K562 (cell line): ENCODE data around the gene ACTL10.

Experiments
- CTCF ChIP-seq, 3 experiments: IDR thresholded peaks in 2 of 3; conservative IDR thresholded peaks in 1 of 3; 2 replicates each; pipeline ENCODE4 v1.5.1; 2011 to 2012; ENCODE audit warnings: low read length in 3 of 3, mild to moderate bottlenecking in 3 of 3, control low read depth in 2 of 3, improper control_type of control experiment in 1 of 3, inconsistent platforms in 1 of 3, low read depth in 1 of 3, mixed read lengths in 1 of 3, moderate library complexity in 1 of 3; ENCODE audit not compliant: insufficient read depth in 2 of 3
- NR3C1 ChIP-seq: sonication (generic); formaldehyde crosslinking; IDR thresholded peaks from 2 replicates; pipeline ENCODE4 v1.8.1; 2022; ENCODE audit warnings: missing genetic modification reagents
- PBX2 ChIP-seq, 2 experiments: IDR thresholded peaks in 1 of 2; conservative IDR thresholded peaks in 1 of 2; 2 replicates each; pipeline ENCODE4 v1.6.1; 2016; ENCODE audit warnings: low read depth in 2 of 2, mild to moderate bottlenecking in 1 of 2, missing compliant biosample characterization in 1 of 2, missing genetic modification characterization in 1 of 2, moderate library complexity in 1 of 2
- POLR2AphosphoS5 ChIP-seq: IDR thresholded peaks from 2 replicates; pipeline ENCODE4 v1.6.1; 2011; ENCODE audit warnings: mild to moderate bottlenecking, low read depth, low read length, moderate library complexity; ENCODE audit not compliant: control insufficient read depth, insufficient read depth

GRCh38 chr20:33636776-33637175 lies 30.0 kb upstream of the ACTL10 start:
- TF ChIP-seq CTCF (IDR thresholded peaks at IDR 0.05 in 2 of 3, conservative IDR thresholded peaks at IDR 0.05 in 1 of 3; ENCODE audit: insufficient read depth in 2 of 3, low read depth in 1 of 3, low read length in 3 of 3), result no peak
- no peak for TF ChIP-seq PBX2 (CRISPR knock-in tag; IDR thresholded peaks at IDR 0.05; ENCODE audit: low read depth)
- TF ChIP-seq PBX2 (tag; conservative IDR thresholded peaks at IDR 0.05; ENCODE audit: low read depth), result no peak
- no peak for TF ChIP-seq POLR2AphosphoS5
- TF ChIP-seq NR3C1 (CRISPR knock-in tag), result no peak
